Hindlimb muscle (tissue), 1 donor: Measurements from ENCODE around the gene CHRND. TPM values are rescaled to one million over a fixed set of nuclear protein-coding genes. Genes with fewer than 3 reads are reported as not detected.
A peak's percentile ranks its signal among the peaks of the same experiment; 100 is the strongest.

ENCODE experiments used
- DNase-seq: peaks from one replicate; pipeline ENCODE4 v3.0.0-alpha.2; 2013
- polyA plus RNA-seq: library from polyadenylated mRNA; unstranded; fragments of 120-200 nt; gene quantifications from one replicate; pipeline ENCODE4 v1.2.1, GENCODE V29; 2013; ENCODE audit not compliant: insufficient read length

CHRND gene
- polyA plus RNA-seq, 1 donor = 173 TPM

- DNase-seq = no peak
Observed at GRCh38 chr2:232504438-232504837, 21.5 kb upstream of the CHRND start.

DNA sequence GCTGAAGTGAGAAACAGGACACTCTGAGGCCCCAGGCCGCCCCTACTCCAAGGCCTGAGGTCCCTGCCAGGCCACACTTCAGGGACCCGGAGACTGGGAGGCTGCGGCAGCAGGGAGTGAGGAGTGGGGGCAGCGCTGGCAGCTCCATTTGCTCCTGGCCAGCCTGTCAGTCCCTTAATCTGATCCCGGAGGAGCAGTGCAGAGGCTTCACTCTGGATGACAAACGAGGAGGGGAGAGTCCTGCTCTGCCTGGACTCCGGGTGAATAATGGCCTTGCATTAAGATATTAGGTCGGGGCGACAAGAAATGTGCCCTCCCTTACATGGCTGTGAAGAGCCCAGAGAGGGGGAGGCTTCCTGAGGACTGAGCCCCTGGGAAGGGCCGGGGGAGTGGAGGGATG lies 20.1 kb upstream of the CHRND start:
- no peak for DNase-seq

- DNase-seq = no peak
Observed at GRCh38 chr2:232506709-232507108, 19.3 kb upstream of the CHRND start.

DNA sequence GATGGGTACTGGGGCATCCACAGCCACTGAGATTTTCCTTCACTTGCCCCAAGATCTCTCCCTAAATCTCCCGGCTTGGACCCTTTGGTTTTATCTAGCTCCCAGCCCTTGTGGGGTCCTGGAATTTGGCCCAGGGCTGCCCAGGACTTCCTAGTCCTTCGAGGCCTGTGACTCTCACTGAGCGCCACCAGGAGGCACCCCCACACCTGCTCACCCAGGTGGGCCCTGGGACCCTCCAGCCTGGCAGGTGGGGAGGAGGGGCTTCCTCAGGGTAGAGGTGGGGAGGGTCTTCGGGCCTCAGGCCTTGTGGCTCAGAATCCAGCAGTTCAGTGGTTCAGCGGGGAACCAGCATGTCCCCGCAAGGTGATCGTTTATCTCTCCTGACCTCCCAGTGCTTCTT lies 17.7 kb upstream of the CHRND start:
- no peak for DNase-seq

- DNase-seq = no peak
Observed at GRCh38 chr2:232511336-232511890, 14.5 kb upstream of the CHRND start.

DNA sequence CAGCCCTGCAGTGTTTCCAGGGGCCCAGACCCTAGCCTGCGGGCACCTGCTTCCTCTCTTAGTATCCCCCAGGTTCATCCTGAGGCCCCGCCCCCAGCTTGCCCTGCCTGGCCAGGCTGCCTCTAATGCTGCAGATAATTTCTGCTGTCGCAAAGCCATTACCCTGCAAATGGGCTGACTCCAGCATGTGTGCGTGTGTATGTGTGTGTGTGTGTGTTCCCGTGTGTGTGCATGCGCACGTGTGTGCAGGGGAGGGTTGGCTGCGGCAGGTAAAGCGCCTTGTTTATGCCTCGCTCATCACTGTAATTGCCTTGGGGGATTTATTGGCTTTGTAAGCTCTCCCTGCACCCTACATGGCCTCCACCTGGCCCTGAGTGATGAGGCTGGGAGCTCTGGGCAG lies 13.4 kb upstream of the CHRND start:
- no peak for DNase-seq

GRCh38 chr2:232513353-232513752 lies 12.6 kb upstream of the CHRND start:
- DNase-seq = no peak

GRCh38 chr2:232515639-232516038 lies 10.3 kb upstream of the CHRND start:
- no peak for DNase-seq

DNA sequence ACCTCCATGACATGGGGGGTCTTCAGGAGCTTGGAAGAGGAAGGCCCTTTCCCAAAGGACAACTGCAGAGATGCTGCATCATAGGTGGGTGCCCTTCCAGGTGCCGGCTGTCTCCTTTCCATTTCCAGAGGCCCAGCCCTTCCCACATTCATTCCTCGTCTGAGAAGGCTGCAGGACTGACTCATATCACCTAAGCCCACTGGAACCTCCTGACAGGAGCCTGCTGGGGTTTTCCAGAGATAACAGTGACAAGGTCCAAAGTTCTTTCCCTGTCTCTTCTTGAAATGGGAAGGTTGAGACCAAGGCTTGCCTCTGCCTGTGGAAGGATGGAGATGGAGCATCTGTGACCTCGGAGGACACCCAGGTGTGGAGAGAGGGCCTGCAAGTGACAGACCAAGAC lies 9.4 kb upstream of the CHRND start:
- DNase-seq = no peak

GRCh38 chr2:232518844-232519243 lies 7.1 kb upstream of the CHRND start:
- no peak for DNase-seq

DNA sequence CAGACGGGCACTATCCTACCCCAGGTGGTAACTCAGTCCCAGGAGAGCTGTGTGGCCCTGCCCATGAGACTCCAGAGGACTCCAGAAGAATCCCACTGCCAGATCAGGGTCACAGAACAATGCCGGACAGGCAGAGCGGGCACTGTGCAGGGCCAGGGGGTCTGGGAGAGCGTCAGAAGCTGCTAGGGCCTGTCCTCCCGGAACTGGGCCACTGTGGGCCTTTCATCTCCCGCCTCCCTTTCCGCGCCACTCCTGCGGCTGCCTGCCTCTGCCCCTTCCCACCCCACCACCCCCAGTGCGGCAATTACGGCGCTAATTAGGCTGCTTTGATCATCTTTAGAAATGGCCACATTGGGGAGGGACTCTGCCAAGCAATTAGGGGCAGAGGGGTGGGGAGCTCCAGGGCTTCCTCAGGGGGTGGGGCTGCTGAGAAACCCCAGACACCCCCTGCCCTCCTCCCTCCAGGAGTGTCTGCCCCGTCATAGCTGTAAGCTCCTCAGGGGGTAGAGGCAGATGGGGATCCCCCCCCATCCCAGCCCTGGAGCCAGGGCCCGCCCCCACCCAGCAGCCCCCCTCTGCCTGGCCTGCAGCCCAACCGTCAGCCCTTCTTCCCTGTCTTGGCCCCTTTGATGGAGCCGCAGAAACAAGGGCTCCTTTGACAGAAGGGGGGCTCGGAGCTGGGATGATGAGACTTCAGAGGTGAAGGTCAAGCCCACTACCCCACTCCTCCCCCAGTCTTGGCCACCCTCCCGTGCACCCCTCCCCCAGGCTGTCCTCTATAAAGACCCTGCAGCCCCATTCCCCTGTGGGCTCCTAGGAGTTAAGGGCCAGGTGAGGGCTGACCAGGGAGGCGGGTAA lies 6.2 kb upstream of the CHRND start, which contains the start of gene PRSS56:
PRSS56 (plus strand) TSS at position 808 of the 858 bp plus-strand sequence. CDS start 211 bp downstream, outside the sequence.
- no peak for DNase-seq

GRCh38 chr2:232520489-232520888 lies 5.5 kb upstream of the CHRND start:
- DNase-seq = no peak

GRCh38 chr2:232521098-232521497 lies 4.9 kb upstream of the CHRND start:
- no peak for DNase-seq

DNA sequence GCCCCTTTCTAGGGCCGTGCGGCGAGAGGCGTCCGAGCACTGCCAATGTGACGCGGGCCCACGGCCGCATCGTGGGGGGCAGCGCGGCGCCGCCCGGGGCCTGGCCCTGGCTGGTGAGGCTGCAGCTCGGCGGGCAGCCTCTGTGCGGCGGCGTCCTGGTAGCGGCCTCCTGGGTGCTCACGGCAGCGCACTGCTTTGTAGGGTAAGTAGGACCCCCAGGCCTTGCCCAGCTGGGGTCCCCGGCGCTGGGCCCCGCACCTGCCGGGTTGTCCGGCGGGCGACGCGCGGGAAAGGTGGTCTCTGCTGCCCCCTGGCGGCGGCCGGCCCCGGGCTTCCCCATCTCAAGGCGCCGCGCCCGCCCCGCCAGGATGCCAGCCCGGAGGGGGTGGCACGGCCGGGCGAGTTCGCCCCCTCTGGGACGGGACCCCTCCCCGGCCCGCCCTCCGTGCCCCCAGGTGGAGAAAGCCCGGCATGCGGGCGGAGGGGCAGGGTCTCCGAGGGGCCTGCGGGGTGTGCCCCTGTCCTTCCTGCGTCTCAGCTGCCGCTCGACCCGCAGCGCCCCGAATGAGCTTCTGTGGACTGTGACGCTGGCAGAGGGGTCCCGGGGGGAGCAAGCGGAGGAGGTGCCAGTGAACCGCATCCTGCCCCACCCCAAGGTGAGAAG lies 3.9 kb upstream of the CHRND start:
- DNase-seq = peak; percentile 54

- DNase-seq = no peak
Observed at GRCh38 chr2:232522623-232523401, 3.1 kb upstream of the CHRND start.

DNA sequence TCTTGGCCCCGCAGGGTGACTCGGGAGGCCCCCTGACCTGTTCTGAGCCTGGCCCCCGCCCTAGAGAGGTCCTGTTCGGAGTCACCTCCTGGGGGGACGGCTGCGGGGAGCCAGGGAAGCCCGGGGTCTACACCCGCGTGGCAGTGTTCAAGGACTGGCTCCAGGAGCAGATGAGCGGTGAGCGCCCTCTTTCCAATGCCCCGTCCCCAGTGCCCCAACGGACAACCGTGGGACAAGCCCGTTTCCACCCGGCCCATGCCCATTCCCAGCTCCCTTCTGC lies 2.6 kb upstream of the CHRND start:
- no peak for DNase-seq

DNA sequence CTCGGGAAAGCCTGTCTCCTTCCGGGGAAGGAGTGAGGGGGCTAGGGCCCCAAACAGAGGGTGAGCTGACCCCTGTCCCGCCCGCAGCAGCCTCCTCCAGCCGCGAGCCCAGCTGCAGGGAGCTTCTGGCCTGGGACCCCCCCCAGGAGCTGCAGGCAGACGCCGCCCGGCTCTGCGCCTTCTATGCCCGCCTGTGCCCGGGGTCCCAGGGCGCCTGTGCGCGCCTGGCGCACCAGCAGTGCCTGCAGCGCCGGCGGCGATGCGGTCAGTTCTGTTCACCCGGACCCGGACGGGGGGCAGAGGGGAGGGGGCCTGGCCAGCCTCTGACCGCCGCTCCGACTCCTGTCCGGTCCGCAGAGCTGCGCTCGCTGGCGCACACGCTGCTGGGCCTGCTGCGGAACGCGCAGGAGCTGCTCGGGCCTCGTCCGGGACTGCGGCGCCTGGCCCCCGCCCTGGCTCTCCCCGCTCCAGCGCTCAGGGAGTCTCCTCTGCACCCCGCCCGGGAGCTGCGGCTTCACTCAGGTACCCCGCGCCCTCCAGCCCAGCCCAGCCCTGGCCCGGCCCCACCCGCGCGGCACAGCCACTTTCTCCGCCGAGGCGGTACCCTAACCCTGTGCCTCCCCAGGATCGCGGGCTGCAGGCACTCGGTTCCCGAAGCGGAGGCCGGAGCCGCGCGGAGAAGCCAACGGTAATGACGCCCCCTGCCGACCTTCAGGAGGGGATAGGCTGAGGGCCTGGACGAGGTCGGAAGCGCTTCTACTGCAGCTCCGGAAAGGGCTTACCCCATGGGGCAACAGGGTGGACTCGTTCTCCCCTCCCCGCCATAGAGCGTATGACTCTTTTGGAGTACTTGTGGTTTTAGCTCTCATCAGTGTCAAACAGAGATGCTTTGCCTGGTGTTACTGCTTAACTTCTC lies 2.0 kb upstream of the CHRND start:
- DNase-seq = peak; percentile 54

GRCh38 chr2:232524771-232525170 lies 1.2 kb upstream of the CHRND start:
- DNase-seq = no peak

DNA sequence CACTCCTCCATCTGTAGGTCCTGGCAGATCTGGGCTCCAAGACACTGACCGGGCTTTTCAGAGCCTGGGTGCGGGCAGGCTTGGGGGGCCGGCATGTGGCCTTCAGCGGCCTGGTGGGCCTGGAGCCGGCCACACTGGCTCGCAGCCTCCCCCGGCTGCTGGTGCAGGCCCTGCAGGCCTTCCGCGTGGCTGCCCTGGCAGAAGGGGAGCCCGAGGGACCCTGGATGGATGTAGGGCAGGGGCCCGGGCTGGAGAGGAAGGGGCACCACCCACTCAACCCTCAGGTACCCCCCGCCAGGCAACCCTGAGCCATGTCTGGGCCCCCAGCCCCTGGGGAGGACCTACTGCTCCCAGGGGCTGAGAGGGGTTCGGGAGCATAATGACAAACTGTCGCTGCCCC lies 761 bp upstream of the CHRND start:
- DNase-seq = no peak

GRCh38 chr2:232526372-232526941 lies 497 bp downstream of the CHRND start:
- DNase-seq = no peak

- no peak for DNase-seq
Observed at GRCh38 chr2:232527905-232528470, 2.0 kb downstream of the CHRND start.
